GM06990 (cell line): Measurements from ENCODE around the gene FZD1.

Experiments used
- DNase-seq: peaks from one replicate; pipeline ENCODE4 v3.0.0-alpha.2; 2011; ENCODE audit not compliant: insufficient read length; ENCODE audit errors: extremely low read depth
- H3K27me3 ChIP-seq: replicated peaks from 2 replicates; pipeline ENCODE4 v1.6.0; 2011; ENCODE audit warnings: low read length; ENCODE audit not compliant: control insufficient read depth, insufficient read depth
- H3K36me3 ChIP-seq: 2 replicates; pipeline ENCODE4 v1.5.1; 2011; ENCODE audit warnings: low read length; ENCODE audit not compliant: control insufficient read depth, insufficient read depth
- H3K4me3 ChIP-seq: replicated peaks from 2 replicates; pipeline ENCODE4 v1.5.1; 2011; ENCODE audit warnings: low read depth, mild to moderate bottlenecking, control low read depth, low read length
- CTCF ChIP-seq: IDR thresholded peaks from 2 replicates; pipeline ENCODE4 v1.5.1; 2011; ENCODE audit warnings: low read length, control low read depth, mild to moderate bottlenecking, inconsistent platforms; ENCODE audit not compliant: insufficient read depth, poor library complexity, severe bottlenecking

The FZD1 gene

DNA sequence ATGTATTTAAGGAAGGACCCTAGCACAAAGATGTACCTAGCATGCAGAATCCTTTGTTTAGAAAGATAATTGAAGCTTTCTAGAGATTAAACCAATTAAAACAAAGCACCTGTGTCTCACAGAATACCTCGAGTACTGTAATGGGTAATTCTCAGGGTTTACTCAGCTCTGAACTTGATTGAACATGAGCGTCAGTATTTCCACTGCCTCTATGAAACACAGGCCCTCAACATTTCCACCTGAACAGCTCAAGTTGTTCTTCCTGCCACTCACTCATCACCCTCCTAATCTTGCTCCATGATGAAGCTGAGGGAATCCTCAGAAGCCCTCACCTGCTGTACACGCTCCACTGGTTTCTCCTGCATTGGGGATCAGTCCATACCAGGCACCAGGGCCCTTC is 33.7 kb upstream of the FZD1 start:
- no peak for DNase-seq
- Histone ChIP-seq H3K4me3 (no peak overlapping the region), H3K27me3 (no peaks in the 10 kb centered on the region), H3K36me3 (no peaks in the 10 kb centered on the region)
- no peak for TF ChIP-seq CTCF

GRCh38 chr7:91233212-91233611 is 31.0 kb upstream of the FZD1 start:
- H3K27me3 ChIP-seq: no peaks in the 10 kb centered on the region
- H3K4me3 ChIP-seq: no peak overlapping the region
- no peak for DNase-seq
- H3K36me3 ChIP-seq: no peaks in the 10 kb centered on the region
- no peak for TF ChIP-seq CTCF

GRCh38 chr7:91235211-91235832 is 28.9 kb upstream of the FZD1 start:
- H3K36me3 ChIP-seq: no peaks in the 10 kb centered on the region
- no peaks in the 10 kb centered on the region for H3K27me3 ChIP-seq
- DNase-seq: no peak
- no peak for TF ChIP-seq CTCF
- no peak overlapping the region for H3K4me3 ChIP-seq

GRCh38 chr7:91239171-91239604 is 25.0 kb upstream of the FZD1 start:
- peaks cover 1% of the 10 kb centered on the region; the same call in 1 of the 2 replicates for H3K27me3 ChIP-seq
- DNase-seq: no peak
- no peak overlapping the region for H3K4me3 ChIP-seq
- no peak for TF ChIP-seq CTCF
- no peaks in the 10 kb centered on the region for H3K36me3 ChIP-seq

DNA sequence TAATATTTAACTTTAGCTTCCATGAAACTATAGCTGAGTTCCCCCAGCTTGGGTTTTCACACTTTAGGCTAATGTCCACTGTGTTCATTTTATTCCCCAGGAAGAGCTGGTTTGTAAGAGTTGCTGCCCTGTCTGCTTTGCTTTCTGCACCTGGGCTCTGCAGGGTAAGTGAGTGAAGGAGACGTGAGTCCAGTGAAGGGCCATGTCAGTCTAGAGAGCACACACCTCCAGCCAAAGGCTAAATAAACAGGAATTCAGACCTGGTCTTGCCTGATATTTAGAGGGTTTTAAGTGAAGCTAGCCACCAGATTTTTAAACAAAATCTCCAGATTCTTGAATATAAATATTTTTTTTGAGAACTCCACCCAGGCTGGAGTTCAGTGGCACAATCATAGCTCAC is 24.5 kb upstream of the FZD1 start:
- Histone ChIP-seq H3K36me3 (no peaks in the 10 kb centered on the region), H3K4me3 (no peak overlapping the region), H3K27me3 (peaks cover 1% of the 10 kb centered on the region; the same call in 1 of the 2 replicates)
- TF ChIP-seq CTCF: no peak
- DNase-seq: no peak
